Stimulated activated CD4-positive, alpha-beta T cell treated with anti-CD3 and anti-CD28 coated beads, TNF-alpha, amount 100 ng/mL, for 24 hours (primary cell): Measurements from ENCODE around the gene STXBP5L.
"Not testable (repeated sequence)": the region's sequence is repeated elsewhere in the genome, so short reads cannot be mapped to it uniquely, and the experiment has no call there.

Experiments used
- DNase-seq, 3 experiments: peaks; one replicate each; pipeline ENCODE4 v3.0.0-alpha.2; 2020; ENCODE audit warnings: low read depth in 3 of 3

The STXBP5L gene

DNA sequence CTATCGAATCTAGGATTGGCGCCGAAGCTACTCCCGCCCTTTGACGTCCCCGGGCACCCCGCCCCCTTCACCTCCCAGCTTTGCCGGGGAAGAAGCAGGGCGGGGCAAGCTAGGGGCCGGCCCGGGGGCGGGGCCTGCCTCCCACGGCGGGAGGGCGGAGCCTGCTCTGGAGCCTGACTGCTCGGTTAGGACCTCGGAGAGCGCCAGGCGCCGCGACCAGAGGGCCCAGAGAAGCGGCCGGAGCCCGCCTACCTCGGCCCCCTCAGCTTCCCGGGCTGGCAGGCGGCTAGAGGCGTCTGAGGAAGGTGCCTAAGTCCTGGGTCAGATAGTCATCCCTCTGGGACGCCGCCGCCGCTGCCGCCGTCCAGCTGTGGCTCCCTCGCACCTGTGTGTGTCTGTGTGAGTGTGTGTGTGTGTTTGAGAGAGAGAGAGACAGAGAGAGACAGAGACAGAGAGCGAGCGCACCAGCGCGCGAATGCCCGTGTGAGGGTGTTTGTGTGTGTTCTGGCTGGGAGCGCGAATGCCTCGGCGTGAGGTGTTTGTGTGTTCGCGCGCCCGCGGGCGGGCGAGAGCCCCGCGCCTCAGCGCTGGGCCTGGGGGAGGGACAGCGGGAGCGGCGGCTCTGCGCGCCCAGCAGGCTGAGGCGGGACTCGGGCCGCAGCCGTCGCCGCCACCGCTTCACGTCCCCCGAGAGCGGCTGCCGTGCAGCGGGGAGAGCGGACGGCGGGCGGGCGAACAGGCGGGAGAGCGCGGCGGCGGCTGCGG, at the start of gene STXBP5L:
TSS of gene STXBP5L (plus strand) at position 176 of the 765 bp plus-strand sequence. CDS start 1,374 bp downstream, outside the sequence.
- DNase-seq = peak; percentile 9 to 67 (median 12)

GRCh38 chr3:120858521-120858920, 49.5 kb upstream of the STXBP5L start:
- no peak for DNase-seq

GRCh38 chr3:120864541-120864940, 43.5 kb upstream of the STXBP5L start:
- no peak for DNase-seq

- DNase-seq = no peak
Observed at GRCh38 chr3:120875507-120875906, 32.5 kb upstream of the STXBP5L start.

- no peak for DNase-seq
Observed at GRCh38 chr3:120875989-120876388, 32.0 kb upstream of the STXBP5L start.

- DNase-seq = no peak
Observed at GRCh38 chr3:120879411-120879810, 28.6 kb upstream of the STXBP5L start.

GRCh38 chr3:120892921-120893320, 15.1 kb upstream of the STXBP5L start:
- DNase-seq = no peak

GRCh38 chr3:120894316-120895057, 13.5 kb upstream of the STXBP5L start:
- DNase-seq = no peak

GRCh38 chr3:120901716-120902115, 6.3 kb upstream of the STXBP5L start:
- DNase-seq = not testable (repeated sequence)

DNA sequence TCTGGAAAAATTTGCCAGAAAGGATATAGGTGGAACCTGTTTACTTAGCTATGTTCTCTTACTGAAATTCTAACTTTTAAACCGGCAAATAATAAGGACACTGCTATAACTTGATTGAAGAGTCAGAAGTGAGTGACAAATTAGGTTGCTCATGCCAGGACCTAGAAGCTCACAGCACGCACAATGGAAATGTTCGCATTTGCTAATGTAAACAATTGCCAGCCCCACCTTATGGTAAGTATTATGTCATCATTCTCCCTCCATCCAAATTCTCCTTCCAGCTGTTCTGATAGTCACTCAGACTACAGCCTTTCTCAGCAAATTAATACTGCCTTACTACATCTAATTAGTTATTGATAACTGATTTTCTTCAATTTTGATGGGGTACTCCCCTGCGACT, 4.8 kb upstream of the STXBP5L start:
- DNase-seq = no peak

- no peak for DNase-seq
Observed at GRCh38 chr3:120907659-120908029, 361 bp upstream of the STXBP5L start.

GRCh38 chr3:120908795-120909601, 993 bp downstream of the STXBP5L start:
- DNase-seq = no peak

GRCh38 chr3:120909602-120909878, 1.5 kb downstream of the STXBP5L start:
- DNase-seq = no peak

DNA sequence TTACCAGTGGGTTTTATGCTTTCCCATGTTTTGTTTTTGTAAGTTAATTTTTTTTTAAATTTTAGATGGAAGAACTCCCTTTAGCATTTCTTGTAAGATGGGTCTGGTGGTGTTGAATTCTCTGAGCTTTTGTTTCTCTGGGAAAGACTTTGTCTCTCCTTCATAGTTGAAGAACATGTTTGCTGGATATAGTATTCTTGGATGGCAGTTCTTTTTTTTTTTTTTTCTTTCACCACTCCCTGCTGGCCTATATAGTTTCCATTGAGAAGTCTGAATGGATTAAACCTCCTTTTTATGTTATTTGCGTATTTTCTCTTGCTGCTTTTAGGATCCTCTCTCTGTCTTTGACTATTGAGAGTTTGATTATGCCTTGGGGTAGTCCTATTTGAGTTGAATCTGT, 18.1 kb downstream of the STXBP5L start:
- no peak for DNase-seq

DNA sequence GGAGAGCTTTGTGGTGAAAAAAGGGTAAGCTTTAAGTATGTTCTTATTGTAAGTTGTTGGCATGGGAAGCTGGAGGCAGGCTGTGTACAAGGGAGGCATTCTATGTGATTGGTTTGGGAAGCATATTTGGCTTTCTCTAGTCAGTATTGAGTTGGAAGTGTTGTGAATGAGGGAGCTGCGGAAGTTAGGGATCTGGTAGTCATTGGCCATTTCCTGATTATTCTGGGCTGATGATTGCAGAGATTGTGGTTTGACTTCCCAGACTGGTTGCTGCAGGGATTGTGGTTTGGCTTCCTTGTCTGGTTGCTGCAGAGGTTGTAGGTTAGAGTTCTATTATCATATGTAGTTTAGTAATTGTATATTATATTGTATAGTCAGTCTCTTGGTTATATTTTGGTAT, 21.0 kb downstream of the STXBP5L start:
- no peak for DNase-seq

DNA sequence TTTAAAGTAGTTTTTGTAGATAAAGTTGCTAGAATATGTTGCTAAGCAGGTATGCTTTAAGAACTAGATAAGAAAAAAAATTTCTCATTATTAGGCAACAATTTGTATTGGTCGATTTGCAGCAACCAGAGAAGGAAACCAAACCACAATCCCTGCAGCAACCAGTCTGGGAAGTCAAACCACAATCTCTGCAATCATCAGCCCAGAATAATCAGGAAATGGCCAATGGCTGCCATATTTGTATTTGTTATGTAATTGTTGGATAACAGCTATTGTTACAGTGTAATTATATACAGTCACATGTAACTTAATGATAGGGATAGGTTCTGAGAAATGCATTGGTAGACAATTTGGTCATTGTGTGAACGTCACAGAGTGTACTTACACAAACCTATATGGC, 23.6 kb downstream of the STXBP5L start:
- no peak for DNase-seq

- DNase-seq = no peak
Observed at GRCh38 chr3:120956143-120956542, 48.1 kb downstream of the STXBP5L start.

DNA sequence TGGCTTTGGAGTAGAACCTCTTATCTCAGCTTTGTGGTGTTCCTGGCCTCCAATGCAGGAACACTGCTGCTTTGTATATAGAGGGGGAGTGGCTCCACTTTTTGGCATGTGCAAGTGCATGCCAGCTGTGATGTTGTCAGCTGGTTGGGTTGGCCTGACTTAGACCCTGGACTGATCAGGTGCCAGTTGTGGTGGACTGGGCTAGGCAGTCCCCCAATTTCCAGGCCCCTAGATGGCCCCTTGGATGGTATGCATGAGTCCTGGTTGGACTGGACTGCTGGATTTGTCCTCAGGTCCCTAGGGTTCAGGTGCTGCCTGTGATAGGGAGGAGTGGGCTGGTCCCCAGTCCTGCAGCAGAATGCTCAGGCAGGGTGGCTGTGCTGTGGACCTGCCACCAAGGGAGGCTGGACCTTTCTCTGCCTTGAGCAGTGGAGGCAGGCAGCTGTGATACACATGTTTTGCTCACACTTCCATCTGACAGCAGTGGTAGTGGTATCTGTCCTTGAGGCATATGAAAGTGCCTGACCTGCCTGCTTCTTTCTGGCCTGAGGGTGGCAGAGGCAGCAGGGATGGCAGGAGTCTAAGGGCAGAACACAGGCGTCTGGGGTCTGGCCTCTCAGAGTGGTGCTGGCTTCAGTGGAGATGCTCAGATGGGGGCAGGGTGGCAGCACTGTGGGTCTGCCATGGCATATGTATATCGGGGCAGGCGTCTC, 74.8 kb downstream of the STXBP5L start:
- no peak for DNase-seq

DNA sequence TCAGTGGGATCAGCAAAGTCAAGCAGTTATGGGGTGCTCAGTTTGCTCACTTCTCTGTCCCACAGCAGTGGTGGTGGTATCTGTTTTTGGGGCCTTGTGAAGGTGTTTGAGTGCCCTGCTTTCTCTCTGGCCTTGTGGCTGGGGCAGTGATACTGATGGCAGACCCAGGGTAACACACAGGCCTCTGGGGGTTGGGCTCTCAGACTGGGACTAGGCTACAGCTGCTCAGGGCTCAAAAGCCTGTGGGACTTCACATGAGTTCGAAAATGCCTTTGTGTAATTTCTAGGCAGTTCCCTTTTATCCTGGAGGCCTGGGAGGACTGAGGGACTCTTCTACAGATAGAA, 75.3 kb downstream of the STXBP5L start:
- no peak for DNase-seq

GRCh38 chr3:120983841-120984240, 75.8 kb downstream of the STXBP5L start:
- no peak for DNase-seq

GRCh38 chr3:120985242-120985641, 77.2 kb downstream of the STXBP5L start:
- no peak for DNase-seq

GRCh38 chr3:120988994-120989393, 81.0 kb downstream of the STXBP5L start:
- DNase-seq = no peak
